ENCODE results near the gene ZNRF3.

GRCh38 chr22:28933321-28933720 is 49.9 kb downstream of the ZNRF3 start:
- TF ChIP-seq POLR2AphosphoS5 (IDR thresholded peaks at IDR 0.05; ENCODE audit: low read depth, low read length) (no peak), TAF1 (IDR thresholded peaks at IDR 0.05; ENCODE audit: borderline replicate concordance, insufficient read depth, low read length) (no peak), REST (IDR thresholded peaks at IDR 0.05; ENCODE audit: insufficient read depth in 1 of 2, low read depth in 2 of 2, low read length in 2 of 2) (no peak), SIN3A (IDR thresholded peaks at IDR 0.05; ENCODE audit: borderline replicate concordance, insufficient read depth, low read length) (no peak)

All from PFSK-1 (cell line).